SK-N-MC (cell line): Measurements from ENCODE around the gene NLRP4.

Experiments
- EZH2 ChIP-seq: fragments of 200-600 bp; sonication (generic); IDR thresholded peaks from one replicate; pipeline ENCODE4 v1.6.1; 2017; ENCODE audit warnings: antibody characterized with exemption
- FOXP2 ChIP-seq: optimal IDR thresholded peaks from 2 replicates; pipeline ENCODE3; 2011; ENCODE audit warnings: mild to moderate bottlenecking, moderate library complexity; ENCODE audit not compliant: insufficient read depth; ENCODE audit errors: extremely low read length, control extremely low read depth
- POLR2AphosphoS5 ChIP-seq: IDR thresholded peaks from 2 replicates; pipeline ENCODE4 v1.6.1; 2012; ENCODE audit warnings: mild to moderate bottlenecking, low read depth, low read length, borderline replicate concordance

DNA sequence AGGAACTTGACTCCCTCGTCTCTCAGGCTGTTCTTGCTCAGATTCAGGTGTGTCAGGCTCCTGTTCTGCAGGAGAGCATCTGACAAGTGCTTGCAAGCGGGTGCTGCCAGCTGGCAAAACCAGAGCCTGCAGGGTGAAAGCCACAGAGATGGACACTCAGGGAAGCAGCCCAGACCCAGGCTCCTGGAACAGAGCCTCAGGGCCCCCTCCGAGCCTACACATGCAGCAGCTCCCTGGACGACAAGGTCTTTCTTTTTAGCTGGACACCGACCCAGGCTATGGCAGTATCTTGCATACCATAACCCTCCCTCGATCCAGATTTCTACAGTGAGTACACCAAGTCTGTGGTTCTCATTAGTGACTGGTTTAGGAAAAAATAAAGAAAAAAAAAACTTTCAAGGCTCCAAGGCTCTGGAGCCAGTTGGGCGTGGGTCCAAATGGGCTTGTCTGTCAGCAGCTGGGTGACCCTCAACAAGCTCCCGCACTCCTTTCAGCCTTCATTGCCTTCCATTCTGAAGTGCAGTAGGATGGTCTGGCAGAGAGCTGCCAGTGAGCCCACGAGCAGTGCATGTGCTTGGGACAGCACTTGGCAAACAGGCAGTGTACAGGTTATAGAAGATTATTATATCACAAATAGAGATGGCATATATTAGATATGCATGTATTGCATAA lies 65.9 kb downstream of the NLRP4 start:
- TF ChIP-seq POLR2AphosphoS5 = no peak
- no peak for TF ChIP-seq EZH2
- TF ChIP-seq FOXP2 = no peak
